NCI-H1105 treated with DMSO at 0.1 percent for 48 hours (cell line): Measurements from ENCODE around the gene CRYGD.
A peak's percentile ranks its signal among the peaks of the same experiment; 100 is the strongest.

Source experiments
- DNase-seq: peaks from one replicate; lab custom pipeline; 2025; lab: John Stamatoyannopoulos, UW

The CRYGD gene

DNA sequence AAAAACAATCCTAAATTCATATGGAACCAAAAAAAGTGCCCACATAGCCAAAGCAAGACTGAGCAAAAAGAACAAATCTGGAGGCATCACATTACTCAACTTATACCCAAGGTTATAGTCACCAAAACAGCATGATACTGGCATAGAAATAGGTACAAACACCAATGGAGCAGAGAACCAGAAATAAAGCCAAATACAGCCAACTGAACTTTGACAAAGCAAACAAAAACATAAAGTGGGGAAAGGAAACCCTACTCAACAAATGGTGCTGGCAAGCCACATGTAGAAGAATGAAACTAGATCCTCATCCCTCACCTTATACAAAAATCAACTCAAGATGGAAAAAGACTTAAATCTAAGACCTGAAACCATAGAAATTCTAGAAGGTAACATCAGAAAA is 40.5 kb downstream of the CRYGD start:
- no peak for DNase-seq

DNA sequence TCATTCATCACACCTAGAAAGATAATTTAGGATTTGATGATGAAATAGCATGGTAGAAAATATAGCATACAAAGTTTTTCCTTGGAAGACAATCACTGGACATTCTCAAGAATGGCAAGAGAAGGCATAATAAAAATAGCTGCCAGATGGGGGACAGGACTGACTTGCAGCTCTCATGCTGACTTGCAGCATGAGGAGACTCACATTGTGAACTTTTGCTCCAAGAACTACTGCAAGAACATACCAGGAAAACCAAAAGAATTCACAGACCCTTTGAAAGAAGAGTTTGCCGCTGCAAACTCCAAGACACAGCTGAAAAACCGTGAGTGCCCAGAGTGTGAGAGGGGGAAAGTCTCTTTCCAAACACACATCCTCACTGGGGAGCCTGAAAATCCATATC is 47.0 kb downstream of the CRYGD start:
- no peak for DNase-seq

- no peak for DNase-seq
Measured at GRCh38 chr2:208074610-208075356, 49.5 kb downstream of the CRYGD start.

DNA sequence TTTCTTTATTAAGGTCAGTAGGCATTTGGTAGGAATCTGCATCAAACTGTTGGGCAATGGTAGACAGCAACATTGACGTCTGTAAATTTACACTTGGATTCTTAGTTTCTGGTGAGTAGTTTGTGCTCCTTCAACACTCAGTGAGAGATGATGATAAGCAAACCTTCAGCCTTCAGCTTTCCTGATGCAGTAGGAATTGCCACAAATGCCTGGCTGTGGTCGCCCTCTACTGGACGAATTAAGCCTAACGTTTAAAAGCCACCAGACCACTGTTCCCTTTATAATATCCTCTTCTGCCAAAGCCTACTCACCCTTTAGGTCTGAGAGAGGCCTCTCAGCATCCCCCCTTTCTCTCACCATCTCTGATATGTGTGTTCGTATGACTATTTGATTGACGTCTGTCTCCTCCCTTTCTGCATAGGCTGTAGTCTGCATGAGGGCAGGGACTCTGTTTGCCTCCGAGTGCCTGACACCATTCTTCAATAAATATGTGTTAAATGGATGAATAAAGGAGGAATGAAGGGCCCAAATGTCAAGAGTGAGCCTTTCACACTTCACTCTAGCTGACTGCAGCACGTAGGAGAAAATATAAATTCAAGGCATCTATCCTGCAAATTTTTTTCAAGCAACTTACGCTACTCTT is 52.0 kb downstream of the CRYGD start:
- DNase-seq, result peak; percentile 65
